Right cardiac atrium (tissue), 5 donors: Measurements from ENCODE around the gene PRKAA2. TPM values are rescaled to one million over a fixed set of nuclear protein-coding genes. Genes with fewer than 3 reads are reported as not detected.
A peak's percentile ranks its signal among the peaks of the same experiment; 100 is the strongest.

Experiments
- ATAC-seq, 2 donors: fragments of 200-7000 bp; cut with Tn5 transposase; one replicate each; pipeline versions ENCODE4 v1.8.0 to v1.9.1; 2020; ENCODE audit warnings: moderate library complexity in 2 of 2, mild to moderate bottlenecking in 1 of 2
- DNase-seq, 3 donors: peaks; one replicate each; pipeline ENCODE4 v3.0.0-alpha.2; 2020
- H3K27ac ChIP-seq: one replicate; pipeline ENCODE4 v1.5.1; 2013; ENCODE audit warnings: mild to moderate bottlenecking, low read length, control low read depth, moderate library complexity
- H3K27me3 ChIP-seq: one replicate; pipeline ENCODE4 v1.6.1; 2013; ENCODE audit not compliant: control insufficient read depth, insufficient read depth
- H3K4me1 ChIP-seq: one replicate; pipeline ENCODE4 v1.6.1; 2013; ENCODE audit warnings: low read length; ENCODE audit not compliant: control insufficient read depth, insufficient read depth
- H3K4me3 ChIP-seq: one replicate; pipeline ENCODE4 v1.5.1; 2013; ENCODE audit warnings: low read length, control low read depth
- H3K9me3 ChIP-seq: one replicate; pipeline ENCODE4 v1.6.1; 2013; ENCODE audit warnings: low read length; ENCODE audit not compliant: control insufficient read depth
- WGBS: extraction: QIAGEN DNeasy Blood & Tissue Kit; methylation state at CpG from one replicate; pipeline ENCODE4 v1.1.7; 2013; 5-methylcytosine and 5-hydroxymethylcytosine counted together
- intact Hi-C, 4 donors: fragments of 100-400 bp; cut with DNase I; formaldehyde crosslinking; loops; one replicate each; pipeline versions ENCODE4 v1.11.0 to v1.14.0; 2022 to 2023
- polyA plus RNA-seq: library from polyadenylated mRNA; stranded (reverse); fragments of 200-250 nt; gene quantifications from one replicate; pipeline ENCODE4 v1.2.3, GENCODE V29; 2013
- total RNA-seq, 4 donors: library from RNA; stranded (reverse); fragmentation: NEBNext Ultra II Directional; extraction: Animal tissue kit (Norgen Biotek cat#: 25700); gene quantifications; one replicate each; pipeline ENCODE4 v1.2.1, GENCODE V29; 2021
- donor health status: healthy with polysubstance abuse.
- donor health status: DM: no; HTN: yes; CAD: no.
- donor health status: DM: no; HTN: no; CAD: no.
- donor health status: DM: no; HTN: yes; CAD: no; lungs with severe emphysema.
- donor health status: DM: yes; HTN: yes; CAD: no.

The PRKAA2 gene
- total and polyA plus RNA-seq, 5 donors = 19.8 to 91.7 (median 67.7) TPM

DNA sequence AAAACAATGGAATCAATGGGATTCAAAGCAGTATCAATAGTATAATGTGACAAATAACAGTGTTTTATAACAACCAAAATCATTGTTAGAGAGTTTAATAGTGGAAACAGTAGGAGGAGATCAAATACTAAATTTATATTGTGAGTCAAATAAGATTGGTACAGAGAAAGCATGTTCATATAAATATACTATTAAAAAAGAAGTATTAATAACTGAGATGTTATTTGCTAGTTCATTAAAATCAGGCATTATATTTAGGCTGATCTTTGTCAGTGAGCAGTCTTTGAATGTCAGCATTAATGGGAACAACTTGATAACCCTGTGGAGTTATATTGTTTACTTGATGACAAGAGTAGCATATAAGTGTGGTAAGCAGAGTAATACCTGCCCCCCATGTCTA lies 30.6 kb downstream of the PRKAA2 start:
- Histone ChIP-seq H3K27me3 (no peaks in the 10 kb centered on the region), H3K4me1 (no peaks in the 10 kb centered on the region), H3K27ac (no peak overlapping the region), H3K9me3 (no peaks in the 10 kb centered on the region), H3K4me3 (no peak overlapping the region)
- no peak for DNase-seq
- ATAC-seq = no peak
- intact Hi-C loops = no loop called here

DNA sequence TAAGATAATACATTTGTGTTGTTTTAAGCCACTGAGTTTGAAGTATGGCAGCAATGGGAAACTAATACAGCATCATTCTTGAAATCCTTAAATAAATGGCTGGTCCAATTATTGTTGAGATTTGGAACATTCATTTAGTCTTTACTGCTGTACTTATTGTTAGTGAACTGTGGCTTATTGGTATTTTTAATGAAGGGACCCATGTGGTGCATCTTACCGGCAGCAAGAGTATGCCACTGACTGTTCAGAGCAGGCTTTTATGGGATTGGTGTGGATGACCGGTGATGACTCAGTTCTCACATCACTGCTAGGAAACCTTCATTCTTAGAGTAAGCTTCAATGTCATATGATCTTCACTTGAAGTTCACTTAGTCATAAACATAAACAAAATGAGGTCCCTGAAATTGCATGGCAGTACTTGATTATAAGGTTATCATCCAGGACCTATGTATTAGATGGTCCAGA lies 31.5 kb downstream of the PRKAA2 start:
- intact Hi-C loops = no loop called here
- H3K27me3 ChIP-seq = no peaks in the 10 kb centered on the region
- H3K9me3 ChIP-seq = no peaks in the 10 kb centered on the region
- WGBS = 96% methylated on average over 2 of the region's 2 CpGs
- no peaks in the 10 kb centered on the region for H3K4me1 ChIP-seq
- H3K4me3 ChIP-seq = no peak overlapping the region
- no peak overlapping the region for H3K27ac ChIP-seq
- DNase-seq (no peak), ATAC-seq (peak in 1 of 2 donors; percentile 50)

DNA sequence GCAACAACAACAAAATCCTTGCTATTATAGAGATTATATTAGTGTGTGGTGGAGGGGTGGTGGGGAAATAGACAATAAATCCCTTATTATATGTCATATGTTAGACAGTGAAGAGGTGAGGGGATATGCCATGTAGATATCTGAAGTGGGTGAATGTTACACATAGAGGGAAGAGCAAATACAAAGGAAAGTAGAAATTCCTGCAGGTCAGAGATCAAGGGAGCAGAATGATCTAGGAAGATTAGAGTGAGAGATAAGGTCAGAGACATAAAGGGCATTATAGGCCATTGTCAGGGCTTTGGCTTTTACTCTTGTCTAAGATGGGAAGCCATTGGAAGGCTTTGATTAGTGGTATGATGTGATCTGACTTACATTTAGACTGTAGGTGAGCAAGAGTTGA lies 38.5 kb downstream of the PRKAA2 start:
- H3K27ac ChIP-seq = no peak overlapping the region
- intact Hi-C loops = no loop called here
- ATAC-seq = no peak

DNA sequence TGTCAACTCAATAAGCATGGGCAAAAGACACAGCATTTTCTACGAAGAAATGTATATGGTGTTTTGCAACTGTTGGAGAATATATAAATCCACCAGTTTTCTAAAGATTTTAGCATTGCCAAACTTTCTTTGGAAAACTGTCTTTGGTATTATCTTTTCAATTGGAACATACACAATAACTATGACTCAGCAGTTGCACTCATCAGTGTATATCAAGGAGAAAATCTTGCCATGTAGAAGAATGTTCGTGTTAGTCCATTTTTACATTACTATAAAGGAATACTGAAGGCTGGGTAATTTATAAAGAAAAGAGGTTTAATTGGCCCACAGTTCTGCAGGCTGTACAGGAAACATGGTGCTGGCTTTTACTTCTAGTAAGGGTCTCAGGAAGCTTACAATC lies 41.1 kb downstream of the PRKAA2 start:
- no peak overlapping the region for H3K27ac ChIP-seq
- intact Hi-C loops = no loop called here
- H3K4me1 ChIP-seq = peaks cover 3% of the 10 kb centered on the region
- H3K27me3 ChIP-seq = no peaks in the 10 kb centered on the region
- H3K9me3 ChIP-seq = no peaks in the 10 kb centered on the region
- 90% methylated on average over 2 of the region's 2 CpGs for WGBS
- DNase-seq = no peak
- no peak for ATAC-seq
- no peak overlapping the region for H3K4me3 ChIP-seq

More for the DNA sequence above, 38.5 kb downstream of the PRKAA2 start:
- no peaks in the 10 kb centered on the region for H3K9me3 ChIP-seq
- H3K27me3 ChIP-seq = no peaks in the 10 kb centered on the region
- peaks cover 3% of the 10 kb centered on the region for H3K4me1 ChIP-seq
- no peak for DNase-seq
- no peak overlapping the region for H3K4me3 ChIP-seq

DNA sequence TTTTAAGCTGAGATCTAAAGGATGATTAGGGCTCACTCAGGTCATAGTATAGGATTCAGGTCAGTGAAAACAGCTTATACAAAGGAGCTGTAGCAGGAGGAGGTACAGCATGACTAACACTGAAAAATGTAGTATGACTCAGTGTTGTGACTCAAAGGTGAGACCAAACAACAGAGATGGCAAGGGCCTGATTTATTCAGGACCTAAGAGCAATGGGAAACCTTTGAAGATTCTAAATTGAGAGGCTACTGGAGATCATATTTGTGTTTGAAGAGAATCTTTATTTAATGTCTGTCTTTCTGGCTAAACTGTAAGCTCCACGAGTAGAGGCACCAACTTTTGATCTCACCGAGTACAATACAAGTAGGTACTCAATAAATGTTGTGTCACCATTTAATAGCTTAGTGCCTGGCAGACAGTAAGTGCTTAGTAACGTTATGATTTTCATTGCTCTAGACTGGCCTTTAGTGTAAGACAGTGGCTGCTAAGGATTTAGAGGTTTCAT lies 43.5 kb downstream of the PRKAA2 start:
- DNase-seq = no peak
- Histone ChIP-seq H3K27ac (no peak overlapping the region), H3K27me3 (no peaks in the 10 kb centered on the region), H3K4me3 (no peak overlapping the region), H3K9me3 (no peaks in the 10 kb centered on the region), H3K4me1 (peaks cover 3% of the 10 kb centered on the region)
- intact Hi-C loops = no loop called here
- ATAC-seq = peak in 1 of 2 donors; percentile 40
- 68% methylated on average over 3 of the region's 3 CpGs for WGBS

DNA sequence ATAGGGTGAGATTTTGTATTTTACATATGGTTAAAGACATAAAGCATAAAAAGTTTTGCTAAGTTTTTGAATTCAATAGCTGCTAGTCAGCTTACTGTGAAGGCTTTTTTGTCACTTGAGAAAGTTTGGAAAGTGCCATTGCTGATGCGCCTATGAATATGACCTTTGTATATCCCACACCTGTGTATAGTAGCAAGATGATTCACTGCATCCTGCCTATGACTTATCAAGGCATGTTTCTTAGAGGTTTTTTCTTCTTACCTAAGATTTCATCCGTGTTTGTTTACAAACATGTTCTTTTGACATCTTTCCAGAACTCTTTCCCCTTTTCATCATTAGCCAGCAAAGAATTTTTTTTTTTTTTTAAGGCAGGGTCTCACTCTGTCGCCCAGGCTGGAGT lies 51.5 kb downstream of the PRKAA2 start:
- H3K27ac ChIP-seq = no peak overlapping the region
- no peaks in the 10 kb centered on the region for H3K4me1 ChIP-seq
- H3K9me3 ChIP-seq = no peaks in the 10 kb centered on the region
- intact Hi-C loops = no loop called here
- DNase-seq = no peak
- WGBS = 83% methylated on average over 3 of the region's 3 CpGs
- no peaks in the 10 kb centered on the region for H3K27me3 ChIP-seq
- no peak for ATAC-seq
- H3K4me3 ChIP-seq = no peak overlapping the region

DNA sequence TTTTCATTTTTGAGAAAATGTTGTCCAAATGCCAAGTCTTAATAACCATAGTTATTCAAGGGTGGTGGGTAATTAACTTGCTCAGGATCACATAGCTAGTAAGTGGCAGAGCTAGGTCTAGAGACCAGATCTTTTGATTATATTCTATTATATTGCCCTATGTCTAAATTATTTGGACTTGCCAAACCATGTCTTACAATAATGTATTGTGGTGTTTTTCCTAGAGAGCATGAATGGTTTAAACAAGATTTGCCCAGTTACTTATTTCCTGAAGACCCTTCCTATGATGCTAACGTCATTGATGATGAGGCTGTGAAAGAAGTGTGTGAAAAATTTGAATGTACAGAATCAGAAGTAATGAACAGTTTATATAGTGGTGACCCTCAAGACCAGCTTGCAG lies 58.6 kb downstream of the PRKAA2 start:
- intact Hi-C loops = loop anchor here in 1 of 4 donors (10.0 kb wide), 1 partner anchor 59 kb away; the partner anchor contains the start of gene PRKAA2
- Histone ChIP-seq H3K4me1 (no peaks in the 10 kb centered on the region), H3K9me3 (no peaks in the 10 kb centered on the region), H3K27me3 (no peaks in the 10 kb centered on the region), H3K27ac (no peak overlapping the region), H3K4me3 (no peak overlapping the region)
- DNase-seq (no peak), ATAC-seq (no peak)
- WGBS = 79% methylated on average over 1 of the region's 1 CpG

DNA sequence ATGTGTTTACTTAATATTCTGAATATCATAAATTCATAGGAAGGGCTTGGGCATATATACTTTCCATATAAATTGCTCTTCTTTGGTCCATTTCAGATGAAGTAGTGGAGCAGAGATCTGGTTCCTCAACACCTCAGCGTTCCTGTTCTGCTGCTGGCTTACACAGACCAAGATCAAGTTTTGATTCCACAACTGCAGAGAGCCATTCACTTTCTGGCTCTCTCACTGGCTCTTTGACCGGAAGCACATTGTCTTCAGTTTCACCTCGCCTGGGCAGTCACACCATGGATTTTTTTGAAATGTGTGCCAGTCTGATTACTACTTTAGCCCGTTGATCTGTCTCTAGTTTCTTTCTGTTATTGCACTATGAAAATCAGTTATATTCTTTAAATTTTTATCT lies 62.3 kb downstream of the PRKAA2 start:
- peak in 1 of 3 donors; percentile 4 for DNase-seq
- Histone ChIP-seq H3K9me3 (no peaks in the 10 kb centered on the region), H3K27ac (no peak overlapping the region), H3K27me3 (no peaks in the 10 kb centered on the region), H3K4me3 (no peak overlapping the region), H3K4me1 (no peaks in the 10 kb centered on the region)
- no peak for ATAC-seq
- 74% methylated on average over 4 of the region's 4 CpGs for WGBS
- intact Hi-C loops = loop anchor here in 1 of 4 donors (10.0 kb wide), 1 partner anchor 63 kb away; the partner anchor contains the start of gene PRKAA2

DNA sequence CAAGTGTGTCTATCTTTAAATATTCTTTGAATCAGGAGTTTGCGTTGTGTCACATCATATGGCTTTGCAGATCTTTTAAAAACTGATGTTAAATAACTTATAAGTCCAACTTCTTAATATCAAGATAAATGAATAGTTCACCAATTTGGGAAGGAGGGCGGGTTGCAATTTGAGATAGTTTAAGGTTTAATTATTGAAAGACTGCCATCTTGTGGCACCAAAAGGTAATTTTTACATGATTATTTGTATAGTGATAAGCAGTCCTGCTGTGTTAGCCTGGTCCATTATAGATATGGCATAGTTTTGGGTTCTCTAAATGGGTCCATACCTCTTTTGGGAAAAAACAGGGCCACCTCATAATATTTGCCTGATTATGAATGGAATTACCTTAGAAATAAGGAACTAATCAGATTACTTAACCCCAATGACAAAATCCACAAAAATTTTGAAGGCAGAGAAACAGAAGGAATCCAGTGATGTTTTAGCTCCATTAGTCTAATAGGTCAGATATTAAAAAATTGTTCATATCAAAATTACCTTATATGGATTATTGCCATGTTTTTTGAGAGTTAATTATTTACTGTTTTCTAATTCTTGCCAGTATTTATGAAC lies 64.3 kb downstream of the PRKAA2 start:
- DNase-seq (no peak), ATAC-seq (peak; percentile 68 to 73)
- H3K4me3 ChIP-seq = no peak overlapping the region
- intact Hi-C loops = loop anchor here in 1 of 4 donors (10.0 kb wide), 1 partner anchor 65 kb away; the partner anchor contains the start of gene PRKAA2
- no peaks in the 10 kb centered on the region for H3K4me1 ChIP-seq
- 7% methylated on average over 2 of the region's 2 CpGs for WGBS
- no peaks in the 10 kb centered on the region for H3K27me3 ChIP-seq
- no peaks in the 10 kb centered on the region for H3K9me3 ChIP-seq
- no peak overlapping the region for H3K27ac ChIP-seq

DNA sequence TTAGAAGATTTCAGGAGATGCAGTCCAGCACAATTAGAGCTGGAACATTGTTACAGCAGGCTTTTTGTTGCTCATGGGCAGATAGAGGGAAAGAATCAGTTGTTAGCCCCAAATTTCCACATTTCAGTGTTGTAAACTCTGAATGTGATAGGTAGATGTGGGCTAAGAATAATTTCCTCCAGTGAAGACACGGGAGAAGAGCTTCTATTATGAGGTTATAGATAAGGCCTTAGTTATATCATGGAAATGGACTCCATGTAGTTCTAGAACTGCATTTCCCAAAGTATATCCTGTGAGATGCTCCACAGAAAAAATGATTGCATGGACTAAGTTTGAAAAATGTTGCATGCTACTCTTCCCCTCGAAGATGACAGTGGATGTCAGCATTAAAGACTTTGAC lies 64.9 kb downstream of the PRKAA2 start:
- DNase-seq = no peak
- H3K4me1 ChIP-seq = no peaks in the 10 kb centered on the region
- WGBS = 35% methylated on average over 2 of the region's 2 CpGs
- no peaks in the 10 kb centered on the region for H3K9me3 ChIP-seq
- H3K4me3 ChIP-seq = no peak overlapping the region
- no peaks in the 10 kb centered on the region for H3K27me3 ChIP-seq
- peak; percentile 26 to 43 for ATAC-seq
- intact Hi-C loops = loop anchor here in 1 of 4 donors (10.0 kb wide), 2 partner anchors 65 to 1425 kb away; partner anchors contain the start of gene PRKAA2
- H3K27ac ChIP-seq = no peak overlapping the region

DNA sequence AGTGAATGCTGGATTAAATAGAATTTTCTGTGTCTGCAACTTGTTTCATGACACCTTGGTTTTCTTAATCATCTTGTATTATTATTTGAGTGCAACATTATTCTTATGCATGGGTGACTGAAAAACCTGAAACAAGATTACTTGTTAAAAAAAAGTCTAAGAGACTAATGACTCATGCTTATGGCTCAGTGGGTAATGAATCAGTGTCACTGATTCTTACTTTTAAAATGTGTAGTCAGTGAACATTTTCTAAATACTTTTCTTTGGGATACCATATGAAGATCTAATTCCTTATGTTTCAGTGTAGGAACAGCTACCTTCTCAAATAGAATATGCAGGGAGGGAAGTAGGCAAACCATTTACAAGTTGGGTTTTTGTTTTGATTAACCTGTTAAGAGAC lies 65.5 kb downstream of the PRKAA2 start:
- intact Hi-C loops = loop anchor here in 1 of 4 donors (10.0 kb wide), 1 partner anchor 1426 kb away; no protein-coding TSS in a partner anchor
- Histone ChIP-seq H3K4me3 (no peak overlapping the region), H3K27ac (no peak overlapping the region), H3K9me3 (no peaks in the 10 kb centered on the region), H3K4me1 (no peaks in the 10 kb centered on the region), H3K27me3 (no peaks in the 10 kb centered on the region)
- no peak for DNase-seq
- ATAC-seq = no peak
